B cell (primary cell): Measurements from ENCODE around the gene PUS3.

ENCODE experiments used
- CTCF ChIP-seq: fragments of 200-600 bp; IDR thresholded peaks from one replicate; pipeline ENCODE4 v1.8.0; 2022; ENCODE audit warnings: antibody characterized with exemption, mild to moderate bottlenecking
- EZH2 ChIP-seq: IDR thresholded peaks from 2 replicates; pipeline ENCODE4 v1.6.1; 2012; ENCODE audit warnings: borderline replicate concordance, low read depth, mild to moderate bottlenecking, moderate library complexity, low read length; ENCODE audit not compliant: insufficient read depth, poor library complexity, severe bottlenecking

GRCh38 chr11:125950178-125950490 is 47.1 kb upstream of the PUS3 start:
- TF ChIP-seq CTCF, result no peak
- no peak for TF ChIP-seq EZH2
